ENCODE data around the gene MRGPRX2.

MRGPRX2 gene

DNA sequence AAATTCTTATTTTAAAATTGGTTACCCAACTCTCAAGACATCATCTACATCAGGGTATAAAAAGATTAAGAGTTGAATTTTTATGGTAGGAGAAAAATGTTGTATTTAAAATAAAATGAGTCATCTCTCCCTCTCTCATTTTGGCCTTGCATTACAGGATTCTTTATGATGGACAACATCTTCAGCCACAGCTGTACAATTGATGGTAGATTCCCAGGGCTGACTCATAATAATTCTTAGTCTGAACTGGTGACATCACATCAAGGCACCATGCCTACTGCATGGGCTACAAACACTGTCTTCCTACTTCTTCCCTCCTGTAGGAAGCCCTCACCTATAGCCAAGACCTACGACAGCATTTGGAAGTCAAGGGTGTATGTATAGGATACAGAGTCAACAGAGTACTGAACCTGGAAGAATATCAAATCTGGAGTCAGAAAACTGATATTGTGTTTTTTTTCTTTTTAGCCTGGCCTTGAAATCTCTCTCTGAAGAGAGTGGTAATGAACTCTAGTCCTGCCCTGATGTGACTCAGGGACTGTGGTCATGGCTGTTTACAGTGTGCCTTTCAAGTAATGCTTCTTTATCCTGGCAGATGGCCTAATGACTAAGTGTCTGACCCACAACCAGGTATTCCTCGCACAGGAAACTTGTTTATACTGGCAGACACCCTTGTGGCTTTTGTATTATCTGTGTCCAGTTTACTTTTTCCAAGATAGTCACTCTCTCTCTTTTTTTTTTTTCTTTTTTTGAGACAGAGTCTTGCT lies 32.5 kb downstream of the MRGPRX2 start:
- peaks cover 35 to 51% (median 38%) of the 10 kb centered on the region in 10 experiments for H3K4me1 ChIP-seq
- H3K4me3 ChIP-seq, result no peak overlapping the region
- no peak overlapping the region for H3K27ac ChIP-seq
- H3K27me3 ChIP-seq, result no peaks in the 10 kb centered on the region
- H3K4me2 ChIP-seq, result no peak overlapping the region
- no peak for TF ChIP-seq Cebpa-rat (IDR thresholded peaks at IDR 0.05)
- no peaks in the 10 kb centered on the region for H3K36me3 ChIP-seq
- H3K9me3 ChIP-seq (replicated peaks in 1 of 11), result peaks cover 0 to 28% (median 10%) of the 10 kb centered on the region in 11 experiments; a peak in 8 of 22 replicates
- H3K9ac ChIP-seq, result no peak overlapping the region
- no peaks in the 10 kb centered on the region for H4K20me1 ChIP-seq

DNA sequence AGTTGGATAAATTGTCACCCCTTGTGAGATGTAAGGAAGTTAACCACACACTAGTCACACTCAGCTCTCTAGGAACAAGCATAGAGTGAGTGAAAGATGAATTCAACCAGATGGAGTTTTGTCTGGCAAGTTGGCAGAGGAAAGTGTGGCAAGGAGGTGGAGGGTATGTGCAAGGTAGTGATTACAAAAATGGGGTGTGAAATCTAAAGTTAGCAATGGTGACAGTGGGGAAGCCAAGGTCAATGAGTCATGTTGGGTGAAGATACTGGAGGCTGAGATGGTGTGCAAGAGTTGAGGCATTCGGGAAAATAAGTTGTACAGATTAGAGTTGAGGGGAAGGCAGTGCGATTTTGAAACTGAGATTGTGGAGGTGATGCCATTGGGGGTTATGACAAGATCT lies 33.7 kb downstream of the MRGPRX2 start:
- Histone ChIP-seq H3K9me3 (replicated peaks in 1 of 11) (peaks cover 0 to 30% (median 10%) of the 10 kb centered on the region in 11 experiments; a peak in 8 of 22 replicates), H3K27me3 (no peaks in the 10 kb centered on the region), H3K36me3 (no peaks in the 10 kb centered on the region), H4K20me1 (no peaks in the 10 kb centered on the region), H3K4me1 (peaks cover 37 to 63% (median 48%) of the 10 kb centered on the region in 10 experiments), H3K4me3 (no peak overlapping the region), H3K4me2 (peak overlapping the region in 3 of 11 experiments; percentile 69 to 87 (median 72); a peak in 6 of 22 replicates), H3K27ac (no peak overlapping the region), H3K9ac (no peak overlapping the region)
- no peak for TF ChIP-seq Cebpa-rat (IDR thresholded peaks at IDR 0.05)

DNA sequence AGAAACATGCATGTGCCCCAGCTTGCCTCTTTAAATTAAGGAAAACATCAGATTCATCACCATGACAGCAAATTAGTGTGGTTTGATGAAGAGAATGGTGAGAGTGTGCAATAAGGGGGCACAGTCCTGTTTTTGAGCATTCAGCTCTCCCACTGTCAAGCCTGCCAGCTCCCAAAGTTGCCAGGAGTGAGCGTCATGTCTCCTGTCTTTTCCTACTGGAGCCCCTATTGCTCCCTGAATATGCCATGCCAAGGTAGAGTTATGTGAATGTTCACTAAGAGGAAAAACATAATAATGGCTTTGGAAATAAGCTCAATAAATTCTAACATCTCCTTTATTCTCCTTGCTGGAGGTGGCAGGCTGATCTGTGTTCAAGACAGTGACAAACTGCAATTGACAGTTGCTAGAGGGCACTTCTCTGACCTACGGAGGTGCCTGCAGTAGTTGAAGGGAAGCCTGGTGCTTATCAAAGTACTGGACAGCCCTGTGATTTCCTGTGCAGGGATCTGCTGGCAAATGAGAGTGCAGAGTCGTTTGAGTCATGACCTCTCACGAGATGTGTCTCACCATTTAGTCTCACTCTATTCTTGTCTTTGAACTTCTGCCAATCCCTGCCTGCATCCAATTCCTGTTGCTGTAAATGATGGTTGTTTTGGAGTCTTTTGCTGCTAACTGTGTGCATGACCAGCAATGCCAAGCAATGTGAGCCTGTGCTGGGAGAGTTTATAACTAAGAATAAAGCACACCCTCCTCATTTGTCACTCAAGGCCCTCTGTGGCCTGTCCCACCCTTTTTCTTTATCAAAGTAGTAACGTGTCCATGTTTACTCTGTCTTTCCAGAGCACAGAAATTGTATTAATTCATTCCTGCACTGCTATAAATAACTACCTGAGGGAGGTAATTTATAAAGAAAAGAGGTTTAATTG lies 34.8 kb downstream of the MRGPRX2 start:
- no peak overlapping the region for H3K9ac ChIP-seq
- H4K20me1 ChIP-seq, result no peaks in the 10 kb centered on the region
- H3K36me3 ChIP-seq, result no peaks in the 10 kb centered on the region
- H3K9me3 ChIP-seq (replicated peaks in 1 of 11), result peaks cover 0 to 30% (median 10%) of the 10 kb centered on the region in 11 experiments; a peak in 8 of 22 replicates
- H3K27ac ChIP-seq, result peak overlapping the region in 2 of 11 experiments; percentile 12; a peak in 5 of 22 replicates
- peak overlapping the region; percentile 49 to 87 (median 71) for H3K4me2 ChIP-seq
- TF ChIP-seq Cebpa-rat (IDR thresholded peaks at IDR 0.05), result no peak
- H3K4me1 ChIP-seq, result peaks cover 40 to 74% (median 60%) of the 10 kb centered on the region in 10 experiments
- no peaks in the 10 kb centered on the region for H3K27me3 ChIP-seq
- no peak overlapping the region for H3K4me3 ChIP-seq

DNA sequence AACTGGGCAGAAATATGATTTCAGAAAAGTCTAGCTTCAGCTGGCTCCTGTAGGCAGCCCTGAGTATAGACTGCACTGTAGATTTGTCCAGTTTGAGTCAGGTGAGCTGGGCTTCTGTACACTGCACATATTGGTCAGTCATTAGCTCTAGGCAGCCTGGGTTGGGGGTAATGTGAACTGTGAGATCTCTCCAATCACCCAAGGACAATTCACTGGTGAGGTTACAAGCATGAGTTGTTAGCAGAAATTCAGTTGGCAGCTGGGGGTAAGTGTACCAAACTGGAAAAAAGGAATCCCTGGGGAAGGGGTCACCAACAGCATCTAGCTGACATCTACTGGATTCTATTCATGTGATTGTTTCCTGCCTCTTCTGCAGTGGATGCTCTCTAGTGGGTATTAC lies 39.7 kb downstream of the MRGPRX2 start:
- peak overlapping the region in 9 of 11 experiments; percentile 7 to 87 (median 68); a peak in 18 of 22 replicates for H3K4me2 ChIP-seq
- peaks cover 31 to 100% (median 80%) of the 10 kb centered on the region in 10 experiments for H3K4me1 ChIP-seq
- H3K4me3 ChIP-seq, result peak overlapping the region in 2 of 10 experiments; percentile 6 to 12; a peak in 2 of 20 replicates
- H3K9me3 ChIP-seq (replicated peaks in 1 of 11), result peaks cover 0 to 25% (median 2%) of the 10 kb centered on the region in 11 experiments; a peak in 7 of 22 replicates
- H4K20me1 ChIP-seq, result no peaks in the 10 kb centered on the region
- H3K9ac ChIP-seq, result peak overlapping the region in 2 of 11 experiments; percentile 10 to 34; a peak in 2 of 22 replicates
- no peak for TF ChIP-seq Cebpa-rat (IDR thresholded peaks at IDR 0.05)
- H3K36me3 ChIP-seq, result no peaks in the 10 kb centered on the region
- H3K27me3 ChIP-seq, result no peaks in the 10 kb centered on the region
- H3K27ac ChIP-seq, result peak overlapping the region in 5 of 11 experiments; percentile 36 to 70 (median 55); a peak in 9 of 22 replicates

DNA sequence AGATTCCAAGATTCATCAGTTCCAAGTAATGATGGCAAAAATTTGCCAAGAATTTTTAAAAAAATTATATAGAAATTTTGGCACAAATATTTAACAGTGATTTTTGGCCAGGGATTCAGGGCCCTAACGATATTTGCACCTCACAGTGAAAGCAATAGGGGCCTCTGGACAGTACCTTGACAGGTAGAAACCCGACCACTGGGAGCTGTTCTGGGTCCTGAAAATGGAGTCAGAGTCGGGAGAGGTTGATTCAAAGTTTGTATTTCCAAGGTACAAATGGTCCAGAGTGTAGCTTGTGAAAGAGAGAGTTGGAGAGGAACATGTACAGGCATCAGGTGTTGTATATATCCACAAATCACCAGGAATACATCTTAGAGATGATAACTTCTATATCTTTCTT lies 41.6 kb downstream of the MRGPRX2 start:
- Histone ChIP-seq H3K4me2 (peak overlapping the region in 1 of 11 experiments; percentile 73; a peak in 3 of 22 replicates), H3K27me3 (no peaks in the 10 kb centered on the region), H4K20me1 (no peaks in the 10 kb centered on the region), H3K9me3 (replicated peaks in 1 of 11) (peaks cover 0 to 34% (median 3%) of the 10 kb centered on the region in 11 experiments; a peak in 8 of 22 replicates), H3K4me3 (no peak overlapping the region), H3K4me1 (peaks cover 12 to 96% (median 66%) of the 10 kb centered on the region in 10 experiments), H3K9ac (no peak overlapping the region), H3K27ac (no peak overlapping the region), H3K36me3 (no peaks in the 10 kb centered on the region)
- TF ChIP-seq Cebpa-rat (IDR thresholded peaks at IDR 0.05), result no peak

DNA sequence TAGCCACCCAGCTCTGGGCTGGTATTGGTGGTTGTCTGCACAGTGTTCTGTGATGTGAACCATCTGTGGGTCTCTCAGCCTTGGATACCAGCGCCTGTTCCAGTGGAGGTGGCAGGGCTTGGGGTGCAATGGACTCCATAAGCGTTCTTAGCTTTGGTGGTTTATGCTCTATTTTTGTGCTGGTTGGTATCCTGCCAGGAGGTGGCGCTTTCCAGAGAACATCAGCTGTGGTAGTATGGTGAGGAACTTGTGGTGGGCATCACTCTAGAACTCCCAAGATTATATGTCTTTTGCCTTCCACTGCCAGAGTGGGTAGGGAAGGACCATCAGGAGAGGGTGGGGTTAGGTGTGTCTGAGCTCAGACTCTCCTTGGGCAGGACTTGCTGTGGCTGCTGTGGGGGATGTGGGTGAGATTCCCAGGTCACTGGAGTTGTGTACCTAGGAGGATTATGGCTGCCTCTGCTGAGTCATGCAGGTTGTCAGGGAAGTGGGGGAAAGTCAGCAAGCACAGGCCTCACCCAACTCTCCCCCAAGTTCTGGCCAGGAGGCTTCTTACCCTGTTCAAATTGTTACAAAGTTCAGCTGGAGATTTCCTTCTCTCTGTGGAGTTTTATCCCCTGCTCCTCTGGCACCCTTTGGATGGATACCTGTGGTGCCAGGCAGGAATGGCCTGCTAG lies 47.2 kb downstream of the MRGPRX2 start:
- Histone ChIP-seq H3K27me3 (no peaks in the 10 kb centered on the region), H3K4me2 (peak overlapping the region in 7 of 11 experiments; percentile 12 to 55 (median 28); a peak in 10 of 22 replicates), H3K4me3 (no peak overlapping the region), H3K27ac (no peak overlapping the region), H3K9me3 (replicated peaks in 1 of 11) (peaks cover 21 to 78% (median 38%) of the 10 kb centered on the region in 11 experiments), H3K36me3 (no peaks in the 10 kb centered on the region), H4K20me1 (no peaks in the 10 kb centered on the region), H3K4me1 (peaks cover 0 to 50% (median 25%) of the 10 kb centered on the region in 10 experiments; a peak in 12 of 20 replicates), H3K9ac (no peak overlapping the region)
- no peak for TF ChIP-seq Cebpa-rat (IDR thresholded peaks at IDR 0.05)

DNA sequence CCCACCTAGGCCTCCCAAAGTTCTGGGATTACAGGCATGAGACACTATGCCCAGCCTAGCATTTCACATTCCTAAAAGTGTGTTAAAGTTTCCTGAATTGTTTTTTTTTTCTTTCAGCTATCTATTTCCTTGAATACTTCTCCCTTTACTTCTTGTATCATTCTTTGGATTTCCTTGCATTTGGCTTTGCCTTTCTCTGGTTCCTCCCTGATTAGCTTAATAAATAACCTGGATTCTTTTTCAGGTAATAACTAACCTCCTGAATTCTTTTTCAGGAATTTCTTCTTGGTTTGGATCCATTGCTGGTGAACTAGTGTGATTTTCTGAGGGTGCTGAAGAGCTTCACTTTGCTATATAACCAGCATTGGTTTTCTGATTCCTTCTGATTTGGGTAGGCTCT lies 47.9 kb downstream of the MRGPRX2 start:
- Histone ChIP-seq H3K36me3 (no peaks in the 10 kb centered on the region), H4K20me1 (no peaks in the 10 kb centered on the region), H3K4me2 (no peak overlapping the region), H3K4me1 (peaks cover 0 to 43% (median 25%) of the 10 kb centered on the region in 10 experiments; a peak in 12 of 20 replicates), H3K9ac (no peak overlapping the region), H3K27ac (no peak overlapping the region), H3K4me3 (no peak overlapping the region), H3K9me3 (replicated peaks in 1 of 11) (peaks cover 23 to 81% (median 44%) of the 10 kb centered on the region in 11 experiments), H3K27me3 (no peaks in the 10 kb centered on the region)
- TF ChIP-seq Cebpa-rat (IDR thresholded peaks at IDR 0.05), result no peak

Measured in BLaER1 treated with 17β-estradiol and CSF1 and Interleukin-3, amounts not matched to agents 10 nM and 100 nM (cell line).